Stimulated activated naive CD8-positive, alpha-beta T cell treated with anti-CD3 and anti-CD28 coated beads, Interleukin-15, Interleukin-2, amounts not matched to agents 100 ng/mL and 50 ng/mL, for 24 hours (primary cell): ENCODE results near the gene CLEC16A.

Experiments
- H3K27ac Mint-ChIP-seq: one replicate; pipeline ENCODE4 v1.8.0; 2021; ENCODE audit warnings: mild to moderate bottlenecking, mixed read lengths
- H3K27me3 Mint-ChIP-seq: one replicate; pipeline ENCODE4 v1.8.0; 2021; ENCODE audit warnings: mixed read lengths
- H3K36me3 Mint-ChIP-seq: one replicate; pipeline ENCODE4 v1.8.0; 2021; ENCODE audit warnings: low read depth, mixed read lengths
- H3K4me1 Mint-ChIP-seq: one replicate; pipeline ENCODE4 v1.8.0; 2021; ENCODE audit warnings: low read depth, mixed read lengths
- H3K4me3 Mint-ChIP-seq: one replicate; pipeline ENCODE4 v1.8.0; 2021; ENCODE audit warnings: mild to moderate bottlenecking, mixed read lengths
- H3K9me3 Mint-ChIP-seq: one replicate; pipeline ENCODE4 v1.8.0; 2021; ENCODE audit warnings: mixed read lengths

The CLEC16A gene, protein sequence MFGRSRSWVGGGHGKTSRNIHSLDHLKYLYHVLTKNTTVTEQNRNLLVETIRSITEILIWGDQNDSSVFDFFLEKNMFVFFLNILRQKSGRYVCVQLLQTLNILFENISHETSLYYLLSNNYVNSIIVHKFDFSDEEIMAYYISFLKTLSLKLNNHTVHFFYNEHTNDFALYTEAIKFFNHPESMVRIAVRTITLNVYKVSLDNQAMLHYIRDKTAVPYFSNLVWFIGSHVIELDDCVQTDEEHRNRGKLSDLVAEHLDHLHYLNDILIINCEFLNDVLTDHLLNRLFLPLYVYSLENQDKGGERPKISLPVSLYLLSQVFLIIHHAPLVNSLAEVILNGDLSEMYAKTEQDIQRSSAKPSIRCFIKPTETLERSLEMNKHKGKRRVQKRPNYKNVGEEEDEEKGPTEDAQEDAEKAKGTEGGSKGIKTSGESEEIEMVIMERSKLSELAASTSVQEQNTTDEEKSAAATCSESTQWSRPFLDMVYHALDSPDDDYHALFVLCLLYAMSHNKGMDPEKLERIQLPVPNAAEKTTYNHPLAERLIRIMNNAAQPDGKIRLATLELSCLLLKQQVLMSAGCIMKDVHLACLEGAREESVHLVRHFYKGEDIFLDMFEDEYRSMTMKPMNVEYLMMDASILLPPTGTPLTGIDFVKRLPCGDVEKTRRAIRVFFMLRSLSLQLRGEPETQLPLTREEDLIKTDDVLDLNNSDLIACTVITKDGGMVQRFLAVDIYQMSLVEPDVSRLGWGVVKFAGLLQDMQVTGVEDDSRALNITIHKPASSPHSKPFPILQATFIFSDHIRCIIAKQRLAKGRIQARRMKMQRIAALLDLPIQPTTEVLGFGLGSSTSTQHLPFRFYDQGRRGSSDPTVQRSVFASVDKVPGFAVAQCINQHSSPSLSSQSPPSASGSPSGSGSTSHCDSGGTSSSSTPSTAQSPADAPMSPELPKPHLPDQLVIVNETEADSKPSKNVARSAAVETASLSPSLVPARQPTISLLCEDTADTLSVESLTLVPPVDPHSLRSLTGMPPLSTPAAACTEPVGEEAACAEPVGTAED

DNA sequence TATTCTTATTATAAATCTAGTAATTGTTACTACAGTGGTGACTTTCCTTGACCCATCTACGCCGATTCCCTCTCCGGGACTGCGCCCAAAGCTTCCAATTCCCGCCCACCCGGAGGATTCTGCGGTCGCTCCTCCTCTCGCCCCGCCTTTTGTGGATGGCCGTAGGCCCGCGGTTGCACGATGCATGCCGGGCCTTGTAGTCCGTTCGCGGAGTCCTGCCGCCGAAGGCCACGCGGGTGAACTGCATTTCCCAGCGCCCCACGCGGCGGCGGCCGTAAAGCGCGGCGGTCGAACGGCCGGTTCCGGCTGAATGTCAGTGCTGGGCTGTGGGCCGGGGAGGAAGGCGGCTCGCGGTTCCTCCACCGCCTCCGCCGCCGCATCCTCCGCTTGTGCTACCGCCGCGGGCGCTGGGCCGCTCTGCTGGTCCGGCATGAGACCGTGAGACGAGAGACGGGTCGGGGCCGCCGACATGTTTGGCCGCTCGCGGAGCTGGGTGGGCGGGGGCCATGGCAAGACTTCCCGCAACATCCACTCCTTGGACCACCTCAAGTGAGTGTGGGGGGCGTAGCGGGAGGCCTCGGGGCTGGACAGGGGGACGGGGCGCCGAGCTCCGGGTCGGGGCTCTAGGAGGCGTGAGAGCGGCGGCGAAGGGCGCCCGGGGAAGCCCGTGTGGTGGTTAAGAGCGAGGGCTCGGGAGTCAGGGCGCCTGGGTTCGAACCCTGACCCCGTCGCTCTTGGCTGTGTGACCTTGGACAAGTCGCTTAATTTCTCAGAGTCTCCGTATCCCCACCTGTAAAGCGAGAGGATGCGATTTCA is at the start of gene CLEC16A:
CLEC16A (plus strand) TSS at position 316 of the 816 bp plus-strand sequence; CDS start at position 470, 154 bp downstream.
- Mint-ChIP-seq H3K36me3 (peaks cover 12% of the 10 kb centered on the region), H3K27ac (peak within 1 kb of the TSS; percentile 74), H3K4me1 (peaks cover 70% of the 10 kb centered on the region), H3K27me3 (no peaks in the 10 kb centered on the region), H3K4me3 (peak within 1 kb of the TSS; percentile 93), H3K9me3 (no peaks in the 10 kb centered on the region)

DNA sequence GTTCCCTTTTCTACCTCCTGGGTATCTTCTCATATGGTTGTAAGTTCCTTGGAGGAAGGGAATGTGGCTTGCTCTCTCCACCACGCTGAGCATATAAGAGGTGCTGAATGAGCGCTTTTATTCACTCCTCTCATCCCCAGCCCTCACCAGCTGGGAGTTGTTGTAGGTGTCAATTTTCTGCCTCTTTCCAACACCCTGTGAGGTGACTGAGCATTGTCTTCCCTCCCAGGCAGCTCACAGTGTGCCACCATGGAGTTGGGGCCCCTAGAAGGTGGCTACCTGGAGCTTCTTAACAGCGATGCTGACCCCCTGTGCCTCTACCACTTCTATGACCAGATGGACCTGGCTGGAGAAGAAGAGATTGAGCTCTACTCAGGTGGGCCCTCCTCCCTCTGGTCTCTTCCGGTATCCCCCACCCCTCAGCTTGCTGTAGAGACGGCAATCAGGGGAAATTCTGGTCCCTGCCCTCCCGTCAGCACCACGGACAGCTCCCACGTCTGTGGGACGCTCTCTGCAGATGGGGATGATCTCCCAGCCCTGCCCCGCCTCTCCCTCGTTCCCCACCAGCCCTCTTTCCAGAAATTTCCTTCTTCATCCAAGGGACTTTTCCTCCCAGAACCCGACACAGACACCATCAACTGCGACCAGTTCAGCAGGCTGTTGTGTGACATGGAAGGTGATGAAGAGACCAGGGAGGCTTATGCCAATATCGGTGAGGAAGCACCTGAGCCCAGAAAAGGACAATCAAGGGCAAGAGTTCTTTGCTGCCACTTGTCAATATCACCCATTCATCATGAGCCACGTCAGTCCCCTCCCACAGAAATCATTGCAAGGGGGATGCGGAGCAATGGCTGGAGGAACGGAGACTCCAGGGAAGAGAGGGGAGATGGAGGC is 49.1 kb upstream of the CLEC16A start:
- Mint-ChIP-seq H3K36me3 (peaks cover 13% of the 10 kb centered on the region), H3K4me1 (peaks cover 29% of the 10 kb centered on the region)

DNA sequence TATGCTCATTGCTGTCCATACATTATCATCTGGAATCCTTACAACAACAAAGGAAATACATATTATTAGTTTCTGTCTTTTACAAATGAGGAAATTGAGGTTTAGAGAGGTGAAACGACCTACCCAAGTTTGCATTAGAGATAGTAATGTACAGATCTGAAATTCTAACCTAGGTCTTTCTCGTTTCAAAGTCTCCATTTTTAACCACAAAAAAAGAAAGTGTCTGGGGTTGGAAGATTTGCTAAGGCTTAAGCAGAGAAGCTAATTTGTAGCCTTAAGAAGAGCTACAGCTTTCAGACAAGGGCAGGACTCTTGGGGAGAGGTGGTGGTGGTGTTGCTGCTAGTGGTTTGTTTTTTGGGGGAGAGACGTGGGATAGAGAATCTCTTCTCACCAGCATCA is 48.2 kb upstream of the CLEC16A start:
- H3K36me3 Mint-ChIP-seq = peaks cover 14% of the 10 kb centered on the region
- peaks cover 4% of the 10 kb centered on the region for H3K27me3 Mint-ChIP-seq
- no peak overlapping the region for H3K4me3 Mint-ChIP-seq
- peak overlapping the region; percentile 52 for H3K27ac Mint-ChIP-seq
- peaks cover 25% of the 10 kb centered on the region for H3K4me1 Mint-ChIP-seq
- no peaks in the 10 kb centered on the region for H3K9me3 Mint-ChIP-seq

More for the DNA sequence above, 49.1 kb upstream of the CLEC16A start:
- no peak overlapping the region for H3K4me3 Mint-ChIP-seq
- H3K9me3 Mint-ChIP-seq = no peaks in the 10 kb centered on the region
- peaks cover 10% of the 10 kb centered on the region for H3K27me3 Mint-ChIP-seq
- no peak overlapping the region for H3K27ac Mint-ChIP-seq

DNA sequence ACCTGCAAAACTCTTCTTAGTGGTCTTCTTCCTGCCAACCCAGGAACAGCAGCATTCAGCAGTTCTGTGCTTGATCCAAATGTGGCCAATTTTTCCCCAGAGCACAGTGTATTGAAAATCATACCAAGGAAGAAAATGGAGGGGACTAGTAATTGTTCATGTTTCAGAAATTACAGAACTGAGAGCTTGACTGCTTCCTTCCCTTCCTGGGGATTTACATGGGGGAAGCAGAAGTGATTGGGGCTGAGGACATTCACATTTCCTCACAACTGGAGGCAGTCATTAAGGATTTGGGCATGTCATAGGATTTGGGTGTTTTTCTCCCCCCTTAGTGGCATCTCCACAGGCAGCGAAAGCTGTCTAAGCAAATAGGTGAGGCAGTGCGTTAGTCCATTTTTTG is 47.6 kb upstream of the CLEC16A start:
- Mint-ChIP-seq H3K27me3 (peaks cover 4% of the 10 kb centered on the region), H3K27ac (no peak overlapping the region), H3K4me1 (peaks cover 25% of the 10 kb centered on the region), H3K4me3 (no peak overlapping the region), H3K36me3 (peaks cover 14% of the 10 kb centered on the region), H3K9me3 (no peaks in the 10 kb centered on the region)

DNA sequence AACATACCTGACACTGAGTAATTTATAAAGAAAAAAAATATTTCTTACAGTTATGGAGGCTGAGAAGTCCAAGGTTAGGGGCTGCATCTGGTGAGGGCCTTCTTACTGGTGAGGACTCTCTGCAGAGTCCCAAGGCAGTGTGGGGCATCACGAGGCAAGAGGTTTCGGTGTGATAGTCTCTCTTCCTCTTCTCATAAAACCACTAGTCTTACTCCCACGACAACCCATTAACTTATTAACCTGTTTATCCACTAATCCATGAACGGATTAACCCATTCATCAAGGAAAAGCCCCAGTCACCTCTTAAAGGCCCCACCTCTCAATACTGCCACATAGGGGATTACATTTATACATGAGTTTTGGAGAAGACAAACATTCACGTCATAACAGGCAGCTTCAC is 47.2 kb upstream of the CLEC16A start:
- H3K27me3 Mint-ChIP-seq = peaks cover 4% of the 10 kb centered on the region
- H3K36me3 Mint-ChIP-seq = peaks cover 14% of the 10 kb centered on the region
- peaks cover 25% of the 10 kb centered on the region for H3K4me1 Mint-ChIP-seq
- H3K4me3 Mint-ChIP-seq = no peak overlapping the region
- H3K9me3 Mint-ChIP-seq = no peaks in the 10 kb centered on the region
- H3K27ac Mint-ChIP-seq = no peak overlapping the region

DNA sequence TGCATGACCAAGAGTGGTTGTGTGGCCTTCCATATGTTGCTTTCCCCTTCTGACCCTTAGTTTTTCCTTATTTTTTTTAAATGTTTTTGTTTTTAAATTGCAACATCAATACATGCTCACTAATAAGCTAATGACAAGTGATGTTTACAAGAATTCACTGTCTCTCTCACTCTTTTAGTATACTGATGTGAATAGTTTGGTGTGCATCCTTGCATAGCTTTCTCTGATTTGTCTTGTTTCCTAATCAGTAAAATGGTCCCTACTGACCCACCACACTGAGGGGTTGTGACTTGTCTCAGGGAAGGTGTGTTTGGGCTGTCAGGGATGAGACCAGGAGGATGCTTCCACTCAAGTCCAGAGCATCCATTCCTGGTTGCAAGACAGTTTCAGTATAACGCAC is 41.4 kb upstream of the CLEC16A start:
- Mint-ChIP-seq H3K27me3 (no peaks in the 10 kb centered on the region), H3K4me1 (no peaks in the 10 kb centered on the region), H3K36me3 (peaks cover 14% of the 10 kb centered on the region), H3K4me3 (no peak overlapping the region), H3K27ac (no peak overlapping the region), H3K9me3 (peaks cover 7% of the 10 kb centered on the region)

DNA sequence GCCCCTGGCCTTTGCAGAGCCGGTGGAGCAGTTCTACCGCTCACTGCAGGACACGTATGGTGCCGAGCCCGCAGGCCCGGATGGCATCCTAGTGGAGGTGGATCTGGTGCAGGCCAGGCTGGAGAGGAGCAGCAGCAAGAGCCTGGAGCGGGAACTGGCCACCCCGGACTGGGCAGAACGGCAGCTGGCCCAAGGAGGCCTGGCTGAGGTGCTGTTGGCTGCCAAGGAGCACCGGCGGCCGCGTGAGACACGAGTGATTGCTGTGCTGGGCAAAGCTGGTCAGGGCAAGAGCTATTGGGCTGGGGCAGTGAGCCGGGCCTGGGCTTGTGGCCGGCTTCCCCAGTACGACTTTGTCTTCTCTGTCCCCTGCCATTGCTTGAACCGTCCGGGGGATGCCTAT is 37.9 kb upstream of the CLEC16A start:
- Mint-ChIP-seq H3K36me3 (peaks cover 13% of the 10 kb centered on the region), H3K9me3 (peaks cover 7% of the 10 kb centered on the region), H3K4me3 (no peak overlapping the region), H3K4me1 (no peaks in the 10 kb centered on the region), H3K27ac (no peak overlapping the region), H3K27me3 (no peaks in the 10 kb centered on the region)

DNA sequence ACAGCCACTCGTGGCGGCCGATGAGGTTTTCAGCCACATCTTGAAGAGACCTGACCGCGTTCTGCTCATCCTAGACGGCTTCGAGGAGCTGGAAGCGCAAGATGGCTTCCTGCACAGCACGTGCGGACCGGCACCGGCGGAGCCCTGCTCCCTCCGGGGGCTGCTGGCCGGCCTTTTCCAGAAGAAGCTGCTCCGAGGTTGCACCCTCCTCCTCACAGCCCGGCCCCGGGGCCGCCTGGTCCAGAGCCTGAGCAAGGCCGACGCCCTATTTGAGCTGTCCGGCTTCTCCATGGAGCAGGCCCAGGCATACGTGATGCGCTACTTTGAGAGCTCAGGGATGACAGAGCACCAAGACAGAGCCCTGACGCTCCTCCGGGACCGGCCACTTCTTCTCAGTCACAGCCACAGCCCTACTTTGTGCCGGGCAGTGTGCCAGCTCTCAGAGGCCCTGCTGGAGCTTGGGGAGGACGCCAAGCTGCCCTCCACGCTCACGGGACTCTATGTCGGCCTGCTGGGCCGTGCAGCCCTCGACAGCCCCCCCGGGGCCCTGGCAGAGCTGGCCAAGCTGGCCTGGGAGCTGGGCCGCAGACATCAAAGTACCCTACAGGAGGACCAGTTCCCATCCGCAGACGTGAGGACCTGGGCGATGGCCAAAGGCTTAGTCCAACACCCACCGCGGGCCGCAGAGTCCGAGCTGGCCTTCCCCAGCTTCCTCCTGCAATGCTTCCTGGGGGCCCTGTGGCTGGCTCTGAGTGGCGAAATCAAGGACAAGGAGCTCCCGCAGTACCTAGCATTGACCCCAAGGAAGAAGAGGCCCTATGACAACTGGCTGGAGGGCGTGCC is 37.2 kb upstream of the CLEC16A start:
- Mint-ChIP-seq H3K4me3 (no peak overlapping the region), H3K27ac (no peak overlapping the region)

DNA sequence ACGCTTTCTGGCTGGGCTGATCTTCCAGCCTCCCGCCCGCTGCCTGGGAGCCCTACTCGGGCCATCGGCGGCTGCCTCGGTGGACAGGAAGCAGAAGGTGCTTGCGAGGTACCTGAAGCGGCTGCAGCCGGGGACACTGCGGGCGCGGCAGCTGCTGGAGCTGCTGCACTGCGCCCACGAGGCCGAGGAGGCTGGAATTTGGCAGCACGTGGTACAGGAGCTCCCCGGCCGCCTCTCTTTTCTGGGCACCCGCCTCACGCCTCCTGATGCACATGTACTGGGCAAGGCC is 36.7 kb upstream of the CLEC16A start:
- Mint-ChIP-seq H3K27ac (no peak overlapping the region), H3K36me3 (peaks cover 9% of the 10 kb centered on the region), H3K4me3 (no peak overlapping the region), H3K27me3 (no peaks in the 10 kb centered on the region), H3K9me3 (peaks cover 6% of the 10 kb centered on the region), H3K4me1 (peaks cover 3% of the 10 kb centered on the region)

More for the DNA sequence above, 37.2 kb upstream of the CLEC16A start:
- no peaks in the 10 kb centered on the region for H3K27me3 Mint-ChIP-seq
- peaks cover 3% of the 10 kb centered on the region for H3K4me1 Mint-ChIP-seq
- H3K36me3 Mint-ChIP-seq = peaks cover 13% of the 10 kb centered on the region
- H3K9me3 Mint-ChIP-seq = peaks cover 7% of the 10 kb centered on the region

DNA sequence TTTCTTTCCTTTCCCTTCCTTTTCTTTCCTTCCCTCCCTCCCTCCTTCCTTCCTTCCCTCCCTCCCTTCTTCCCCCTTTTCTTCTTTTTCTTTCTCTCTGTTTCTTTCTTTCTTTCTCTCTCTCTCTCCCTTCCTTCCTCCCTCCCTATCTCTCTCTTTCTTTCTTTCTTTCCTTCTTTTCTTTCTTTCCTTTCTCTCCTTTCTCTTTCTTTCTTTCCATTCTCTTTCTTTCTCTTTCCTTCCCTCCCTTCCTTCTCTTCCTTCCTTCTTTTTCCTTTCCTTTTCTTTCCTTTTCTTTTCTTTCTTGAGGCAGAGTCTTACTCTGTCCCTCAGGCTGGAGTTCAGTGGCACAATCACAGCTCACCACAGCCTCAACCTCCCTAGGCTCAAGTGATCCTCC is 33.1 kb upstream of the CLEC16A start:
- H3K9me3 Mint-ChIP-seq = no peaks in the 10 kb centered on the region
- H3K4me1 Mint-ChIP-seq = peaks cover 14% of the 10 kb centered on the region
- H3K4me3 Mint-ChIP-seq = no peak overlapping the region
- peaks cover 7% of the 10 kb centered on the region for H3K36me3 Mint-ChIP-seq
- H3K27me3 Mint-ChIP-seq = no peaks in the 10 kb centered on the region
- peak overlapping the region; percentile 22 for H3K27ac Mint-ChIP-seq

DNA sequence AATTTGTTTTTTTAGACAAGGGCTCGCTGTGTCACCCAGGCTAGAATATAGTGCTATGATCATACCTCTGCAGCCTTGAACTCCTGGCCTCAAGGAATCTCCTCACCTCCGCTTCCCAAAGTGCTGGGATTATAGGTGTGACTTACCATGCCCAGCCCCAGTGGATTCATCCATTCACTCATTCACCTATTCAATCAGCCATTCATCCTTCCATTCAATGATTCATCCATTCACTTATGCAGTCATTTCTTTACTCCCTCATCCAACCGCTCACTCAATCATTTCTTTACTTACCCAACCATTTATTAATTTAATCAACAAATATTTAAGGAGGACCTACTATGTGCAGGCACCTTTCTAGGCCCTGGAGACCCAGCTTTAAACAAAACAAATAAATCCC is 27.8 kb upstream of the CLEC16A start:
- Mint-ChIP-seq H3K9me3 (no peaks in the 10 kb centered on the region), H3K4me3 (no peak overlapping the region), H3K4me1 (peaks cover 29% of the 10 kb centered on the region), H3K27ac (no peak overlapping the region), H3K27me3 (no peaks in the 10 kb centered on the region), H3K36me3 (peaks cover 3% of the 10 kb centered on the region)

DNA sequence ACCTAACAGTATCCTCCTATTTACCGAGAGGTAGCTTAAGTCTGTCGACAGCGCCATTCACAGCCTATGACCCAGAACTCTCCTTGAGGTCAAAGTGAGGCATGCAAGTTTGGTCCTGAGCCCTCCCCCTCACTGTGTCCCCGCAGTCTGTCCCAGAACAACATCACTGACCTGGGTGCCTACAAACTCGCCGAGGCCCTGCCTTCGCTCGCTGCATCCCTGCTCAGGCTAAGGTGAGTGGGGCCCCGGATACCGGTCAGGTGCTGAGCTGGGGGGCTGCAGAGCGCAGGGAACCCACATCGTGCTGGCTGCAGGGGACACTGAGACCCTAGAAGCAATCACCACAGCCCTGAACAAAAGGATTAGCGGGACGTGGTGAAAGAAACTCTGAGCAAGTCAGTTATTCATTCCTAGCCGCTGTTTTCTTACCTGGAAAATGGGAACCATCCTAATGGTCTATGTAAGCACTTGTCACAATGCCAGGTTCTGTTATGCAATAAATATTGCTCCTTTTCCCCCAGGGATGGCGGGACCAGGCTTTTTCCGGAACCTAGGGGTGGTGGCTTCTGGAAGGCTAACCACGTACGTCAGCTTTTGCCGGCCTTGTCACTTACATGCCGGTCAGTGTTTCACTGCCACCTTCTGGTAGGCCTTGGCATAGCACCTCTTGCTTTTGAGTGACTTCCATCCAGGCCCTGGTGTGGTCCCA is 25.9 kb upstream of the CLEC16A start:
- no peak overlapping the region for H3K4me3 Mint-ChIP-seq
- H3K27ac Mint-ChIP-seq = no peak overlapping the region
- H3K36me3 Mint-ChIP-seq = peaks cover 3% of the 10 kb centered on the region
- H3K9me3 Mint-ChIP-seq = no peaks in the 10 kb centered on the region
- no peaks in the 10 kb centered on the region for H3K27me3 Mint-ChIP-seq
- peaks cover 26% of the 10 kb centered on the region for H3K4me1 Mint-ChIP-seq

DNA sequence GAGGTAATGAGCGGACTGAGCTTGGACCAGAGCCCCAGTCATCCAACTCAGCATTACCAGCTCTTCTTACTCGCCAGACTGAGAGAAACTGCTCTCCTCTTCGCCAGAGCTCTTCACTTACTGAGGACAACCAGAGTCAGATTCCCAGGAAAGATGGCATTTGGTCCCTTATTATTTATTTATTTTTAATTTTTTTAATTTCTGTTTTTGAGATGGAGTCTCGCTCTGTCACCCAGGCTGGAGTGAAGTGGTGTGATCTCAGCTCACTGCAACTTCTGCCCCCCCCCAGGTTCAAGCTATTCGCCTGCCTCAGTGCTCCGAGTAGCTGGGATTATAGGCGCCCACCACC is 25.4 kb upstream of the CLEC16A start:
- Mint-ChIP-seq H3K27ac (no peak overlapping the region), H3K27me3 (no peaks in the 10 kb centered on the region), H3K4me3 (no peak overlapping the region), H3K4me1 (peaks cover 26% of the 10 kb centered on the region), H3K9me3 (no peaks in the 10 kb centered on the region), H3K36me3 (peaks cover 2% of the 10 kb centered on the region)
